GM21717 (cell line): ENCODE measurements around the gene CYP1A1.
"Not testable (repeated sequence)": the region's sequence is repeated elsewhere in the genome, so short reads cannot be mapped to it uniquely, and the experiment has no call there.

Source experiments
- ATAC-seq: cut with Tn5 transposase; IDR thresholded peaks from one replicate; pipeline ENCODE4 v1.9.1; 2021; ENCODE audit warnings: mild to moderate bottlenecking, moderate library complexity; ENCODE audit not compliant: unreplicated experiment

The CYP1A1 gene

GRCh38 chr15:74742422-74742821 lies 17.1 kb upstream of the CYP1A1 start:
- ATAC-seq = no peak

GRCh38 chr15:74738239-74738638 lies 12.9 kb upstream of the CYP1A1 start:
- not testable (repeated sequence) for ATAC-seq

GRCh38 chr15:74735305-74735704 lies 10.0 kb upstream of the CYP1A1 start:
- no peak for ATAC-seq

GRCh38 chr15:74733269-74733668 lies 7.9 kb upstream of the CYP1A1 start:
- ATAC-seq = no peak

- ATAC-seq = no peak
These were observed 7.5 kb upstream of the CYP1A1 start for GRCh38 chr15:74732846-74733245.

GRCh38 chr15:74730619-74731316 lies 5.4 kb upstream of the CYP1A1 start:
- no peak for ATAC-seq

GRCh38 chr15:74729372-74729771 lies 4.0 kb upstream of the CYP1A1 start:
- not testable (repeated sequence) for ATAC-seq

- ATAC-seq = not testable (repeated sequence)
These were observed 3.4 kb upstream of the CYP1A1 start for GRCh38 chr15:74728699-74729098.

- ATAC-seq = no peak
These were observed 2.4 kb upstream of the CYP1A1 start for GRCh38 chr15:74727727-74728126.

GRCh38 chr15:74726774-74727164 lies 1.4 kb upstream of the CYP1A1 start:
- ATAC-seq = no peak

GRCh38 chr15:74725845-74726773 lies 781 bp upstream of the CYP1A1 start:
- ATAC-seq = no peak

- ATAC-seq = no peak
These were observed 631 bp downstream of the CYP1A1 start for GRCh38 chr15:74724570-74725224.

GRCh38 chr15:74723754-74724334 lies 1.5 kb downstream of the CYP1A1 start:
- ATAC-seq = no peak

GRCh38 chr15:74723187-74723586 lies 2.1 kb downstream of the CYP1A1 start:
- no peak for ATAC-seq

- no peak for ATAC-seq
These were observed 2.7 kb downstream of the CYP1A1 start for GRCh38 chr15:74722591-74722990.

- ATAC-seq = no peak
These were observed 8.7 kb downstream of the CYP1A1 start for GRCh38 chr15:74716651-74717050.

- ATAC-seq = no peak
These were observed 13.0 kb downstream of the CYP1A1 start for GRCh38 chr15:74712311-74712710.

GRCh38 chr15:74710319-74711094 lies 14.8 kb downstream of the CYP1A1 start:
- ATAC-seq = no peak

GRCh38 chr15:74709892-74710291 lies 15.4 kb downstream of the CYP1A1 start:
- no peak for ATAC-seq

GRCh38 chr15:74709011-74709410 lies 16.3 kb downstream of the CYP1A1 start:
- ATAC-seq = no peak
